GM19043 (cell line): ENCODE results near the gene NEFH.
"Not testable (repeated sequence)": the region's sequence is repeated elsewhere in the genome, so short reads cannot be mapped to it uniquely, and the experiment has no call there.

ENCODE experiments used
- ATAC-seq: cut with Tn5 transposase; IDR thresholded peaks from one replicate; pipeline ENCODE4 v1.9.1; 2021; ENCODE audit warnings: low read depth; ENCODE audit not compliant: unreplicated experiment

NEFH gene

DNA sequence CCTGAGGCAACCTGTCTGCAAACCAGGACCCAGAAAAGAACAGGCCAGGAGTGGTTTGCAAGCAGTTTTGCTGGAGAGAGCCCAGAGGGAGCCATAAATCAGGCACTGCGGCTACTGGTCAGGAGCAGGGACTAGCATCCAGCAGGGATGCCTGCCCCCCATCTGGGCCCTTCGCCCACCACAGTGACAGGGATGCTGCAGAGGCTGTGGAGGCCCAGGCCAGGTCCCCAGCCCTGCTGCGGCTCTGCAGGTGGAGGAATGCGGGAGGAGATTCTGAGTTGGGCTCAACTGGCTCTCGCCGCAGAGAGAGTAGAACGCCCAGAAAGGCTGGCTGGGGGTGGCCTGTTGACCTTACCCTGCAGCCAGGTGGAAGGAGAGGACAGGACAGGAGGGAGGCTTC lies 16.4 kb upstream of the NEFH start:
- ATAC-seq, result no peak

DNA sequence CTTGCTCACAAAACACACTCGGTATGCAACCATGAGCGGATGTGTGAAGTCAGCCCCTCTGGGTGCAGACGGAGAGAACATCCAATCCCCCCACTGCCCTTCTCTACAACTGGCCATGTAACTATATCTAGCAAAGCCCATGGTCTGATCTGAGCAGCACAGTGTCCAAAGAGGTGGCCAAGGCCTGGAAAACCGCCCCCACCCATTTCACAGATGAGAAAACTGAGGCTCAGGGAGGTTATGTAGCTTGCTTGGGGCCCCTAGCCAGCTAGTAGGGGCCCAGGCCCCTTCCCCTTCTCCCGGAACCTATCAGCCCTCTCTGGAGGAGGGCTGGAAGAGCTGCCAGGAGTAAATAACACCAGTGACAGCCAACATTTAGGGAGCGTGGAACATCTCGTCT lies 15.4 kb upstream of the NEFH start:
- ATAC-seq, result no peak

GRCh38 chr22:29469755-29470154 lies 10.3 kb upstream of the NEFH start:
- no peak for ATAC-seq

DNA sequence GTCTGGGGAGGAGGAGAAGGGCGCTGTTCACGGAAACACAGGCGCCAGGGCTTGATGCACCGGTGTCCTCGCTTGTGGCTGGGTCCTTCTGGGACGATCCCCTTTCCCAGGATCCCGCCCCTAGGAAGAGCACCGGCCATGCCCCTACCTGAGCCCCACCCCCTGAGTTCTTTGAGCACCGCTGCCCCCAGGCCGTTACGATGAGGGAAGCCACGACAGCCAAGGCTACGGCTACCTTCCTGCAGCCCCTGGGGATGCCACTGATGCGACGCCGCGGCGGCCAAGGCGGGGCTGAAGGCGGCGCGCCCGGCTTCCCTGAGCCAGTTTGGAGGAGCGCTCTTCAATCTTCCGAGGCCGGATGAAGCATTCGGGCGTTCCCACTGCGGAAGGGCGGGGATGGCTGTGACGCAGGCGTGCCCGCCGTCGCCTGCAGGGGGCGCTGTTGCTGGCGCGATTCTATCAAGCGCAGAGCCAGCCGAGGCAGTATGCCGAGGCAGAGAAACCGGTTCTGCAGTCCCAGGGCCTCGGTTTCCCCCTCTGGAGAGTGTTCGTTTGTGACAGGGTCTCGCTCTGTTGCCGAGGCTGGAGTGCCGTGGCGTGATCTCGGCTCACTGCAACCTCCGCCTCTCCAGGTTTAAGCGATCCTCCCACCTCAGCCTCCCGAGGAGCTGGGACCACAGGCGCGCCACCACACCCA lies 9.7 kb upstream of the NEFH start:
- no peak for ATAC-seq

DNA sequence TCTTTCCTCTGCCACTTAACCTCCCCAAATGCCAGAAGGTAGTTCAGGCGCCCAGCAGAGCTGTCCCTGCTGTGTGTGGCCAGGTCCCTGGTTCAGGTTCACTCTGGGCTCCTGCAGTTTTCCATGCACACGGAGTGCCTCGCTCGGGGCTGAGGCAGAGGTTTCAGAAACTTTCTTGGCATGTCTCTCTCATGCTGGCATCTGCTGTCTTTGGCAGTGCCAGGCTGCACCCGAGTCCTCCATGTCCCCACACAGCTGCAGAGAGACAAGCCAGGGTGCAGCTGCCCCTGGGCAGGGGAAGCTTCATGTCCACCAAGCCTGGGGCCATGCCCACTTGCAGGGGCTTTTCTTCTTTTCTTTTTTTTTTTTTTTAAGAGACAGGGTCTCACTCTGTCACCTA lies 7.0 kb upstream of the NEFH start:
- ATAC-seq, result no peak

DNA sequence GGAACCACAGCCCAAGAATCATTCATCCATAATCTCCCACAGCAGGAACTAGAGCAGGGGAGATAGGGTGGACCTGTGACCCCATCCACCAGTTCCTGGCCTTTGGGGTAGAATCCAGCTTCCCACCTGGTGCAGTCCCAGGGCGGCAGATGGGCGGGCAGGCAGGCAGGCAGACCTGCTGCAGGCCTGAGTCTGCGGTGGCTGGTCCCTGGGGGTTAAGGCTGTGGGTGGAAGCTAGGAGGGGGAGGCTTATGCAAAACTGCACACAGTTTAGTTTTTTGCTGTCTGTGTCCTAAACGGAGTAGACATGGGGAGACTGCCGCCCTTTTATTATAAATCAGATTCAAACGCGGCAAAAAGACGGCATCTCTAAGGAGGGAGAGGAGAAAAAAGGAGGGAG lies 4.5 kb upstream of the NEFH start:
- no peak for ATAC-seq

GRCh38 chr22:29476116-29476515 lies 3.9 kb upstream of the NEFH start:
- ATAC-seq, result no peak

- no peak for ATAC-seq
These were observed 2.2 kb upstream of the NEFH start for GRCh38 chr22:29477723-29478318.

GRCh38 chr22:29478326-29479276 lies 1.4 kb upstream of the NEFH start:
- no peak for ATAC-seq

DNA sequence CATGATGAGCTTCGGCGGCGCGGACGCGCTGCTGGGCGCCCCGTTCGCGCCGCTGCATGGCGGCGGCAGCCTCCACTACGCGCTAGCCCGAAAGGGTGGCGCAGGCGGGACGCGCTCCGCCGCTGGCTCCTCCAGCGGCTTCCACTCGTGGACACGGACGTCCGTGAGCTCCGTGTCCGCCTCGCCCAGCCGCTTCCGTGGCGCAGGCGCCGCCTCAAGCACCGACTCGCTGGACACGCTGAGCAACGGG lies 169 bp downstream of the NEFH start:
- ATAC-seq, result no peak

- no peak for ATAC-seq
These were observed 670 bp downstream of the NEFH start for GRCh38 chr22:29480512-29481264.

DNA sequence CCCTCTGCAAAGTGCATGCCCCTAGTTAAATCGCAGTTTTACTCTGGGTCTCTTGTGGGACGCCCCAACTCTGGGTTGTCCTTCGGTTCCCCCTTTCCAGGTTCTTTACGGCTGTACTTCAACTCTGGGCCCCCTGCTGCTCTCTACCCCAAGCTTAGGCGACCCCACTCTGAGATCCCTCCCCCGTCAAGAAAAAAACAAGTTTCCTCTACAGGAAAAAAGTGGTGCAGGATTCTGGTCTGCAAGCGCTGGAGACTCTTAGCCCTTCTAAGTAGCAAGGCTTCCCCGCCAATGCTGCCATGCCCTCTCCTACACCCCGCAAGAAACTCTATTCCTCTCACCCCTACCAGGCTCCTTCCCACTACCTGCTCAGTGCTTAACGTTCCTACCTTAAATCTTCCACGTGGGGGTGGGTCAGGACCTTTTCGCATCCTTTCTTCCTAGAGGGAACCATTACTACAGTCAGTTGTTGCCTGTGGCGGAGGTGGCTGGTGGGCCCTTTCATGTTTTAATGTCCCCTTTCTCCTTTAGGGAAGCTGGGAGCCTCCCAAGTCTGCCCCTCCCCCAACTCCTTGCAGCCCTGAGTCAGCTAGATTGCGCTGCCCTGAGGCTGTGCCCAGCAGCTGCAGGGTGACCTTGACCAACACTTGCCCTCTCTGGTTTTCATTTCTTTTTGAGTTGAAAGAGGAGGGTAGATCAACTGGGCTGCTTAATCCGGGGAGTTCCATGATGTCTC lies 1.4 kb downstream of the NEFH start:
- ATAC-seq, result no peak

GRCh38 chr22:29482253-29482652 lies 2.2 kb downstream of the NEFH start:
- ATAC-seq, result no peak

DNA sequence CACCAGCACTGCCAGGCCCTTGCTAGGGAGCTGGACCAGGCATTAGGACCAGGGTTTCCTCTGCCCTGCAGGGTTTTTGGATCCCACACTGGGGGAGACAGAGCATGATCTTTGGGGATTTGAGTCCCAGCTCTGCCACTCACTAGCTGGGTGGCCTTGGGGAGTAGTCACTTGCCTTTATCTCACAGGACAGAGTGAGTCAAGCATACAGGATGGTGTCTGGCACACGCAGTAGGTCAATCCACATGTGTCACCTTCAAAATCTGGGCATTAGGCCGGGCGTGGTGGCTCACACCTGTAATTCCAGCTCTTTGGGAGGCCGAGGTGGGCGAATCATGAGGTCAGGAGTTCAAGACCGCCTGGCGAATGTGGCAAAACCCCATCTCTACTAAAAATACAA lies 2.7 kb downstream of the NEFH start:
- ATAC-seq, result no peak

DNA sequence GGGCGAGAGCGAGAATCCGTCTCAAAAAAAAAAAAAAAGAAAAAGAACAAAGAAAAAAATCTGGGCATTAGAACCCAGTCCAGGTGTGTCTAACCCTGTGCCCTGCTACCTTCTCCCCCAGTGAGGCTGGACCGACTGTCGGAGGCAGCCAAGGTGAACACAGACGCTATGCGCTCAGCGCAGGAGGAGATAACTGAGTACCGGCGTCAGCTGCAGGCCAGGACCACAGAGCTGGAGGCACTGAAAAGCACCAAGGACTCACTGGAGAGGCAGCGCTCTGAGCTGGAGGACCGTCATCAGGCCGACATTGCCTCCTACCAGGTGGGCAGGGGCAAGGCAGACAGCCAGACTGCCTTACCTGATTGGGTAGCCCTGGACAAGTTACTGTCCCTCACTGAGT lies 3.2 kb downstream of the NEFH start:
- ATAC-seq, result no peak

DNA sequence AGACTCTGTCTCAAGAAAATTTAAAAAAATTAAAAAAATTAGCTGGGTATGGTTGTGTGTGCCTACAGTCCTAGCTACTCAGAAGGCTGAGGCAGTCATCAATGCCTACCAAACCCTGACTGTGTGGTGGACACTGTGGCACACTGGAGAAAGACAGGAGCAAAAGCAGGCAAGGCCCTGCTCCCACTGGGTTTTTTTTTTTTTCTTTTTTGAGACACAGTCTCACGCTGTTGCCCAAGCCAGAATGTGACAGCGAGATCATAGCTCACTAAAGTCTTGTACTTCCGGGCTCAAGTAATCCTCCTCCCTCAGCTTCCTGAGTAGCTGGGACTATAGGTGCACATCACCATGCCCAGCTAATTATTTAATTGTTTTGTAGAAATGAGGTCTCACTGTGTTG lies 4.6 kb downstream of the NEFH start:
- no peak for ATAC-seq

- ATAC-seq, result no peak
These were observed 5.4 kb downstream of the NEFH start for GRCh38 chr22:29485448-29485847.

- no peak for ATAC-seq
These were observed 7.5 kb downstream of the NEFH start for GRCh38 chr22:29487426-29487986.

- not testable (repeated sequence) for ATAC-seq
These were observed 9.2 kb downstream of the NEFH start for GRCh38 chr22:29489127-29489780.

- ATAC-seq, result no peak
These were observed 11.0 kb downstream of the NEFH start for GRCh38 chr22:29491012-29491411.
